ENCODE results near the gene LDLRAD4.

The LDLRAD4 gene

DNA sequence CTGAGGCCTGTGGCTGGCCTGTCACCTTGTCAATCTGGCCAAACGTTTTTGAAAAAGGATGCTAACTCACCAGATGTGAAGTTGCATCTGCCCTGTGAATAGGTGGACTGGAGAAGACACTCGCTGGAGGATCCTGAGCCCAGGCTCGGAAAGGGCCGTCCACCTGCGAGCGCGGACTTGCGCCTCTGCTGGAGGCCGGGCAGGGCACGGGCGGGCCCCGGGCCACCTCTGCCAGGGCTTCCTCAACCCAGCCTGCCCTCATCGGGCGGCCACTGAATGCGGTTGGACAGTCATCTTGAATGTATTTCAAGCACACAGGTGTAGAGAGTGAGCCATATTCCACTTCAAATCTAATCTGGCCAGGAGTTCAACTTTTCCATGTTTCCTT is 423.9 kb downstream of the LDLRAD4 start:
- Histone ChIP-seq H3K27ac (ENCODE audit: low read depth, low read length) (no peak overlapping the region), H3K36me3 (ENCODE audit: low read length) (no peaks in the 10 kb centered on the region), H3F3A (ENCODE audit: insufficient read depth) (no peaks in the 10 kb centered on the region), H3K27me3 (ENCODE audit: low read length) (no peaks in the 10 kb centered on the region), H3K4me2 (ENCODE audit: low read depth, low read length, poor library complexity, severe bottlenecking) (no peak overlapping the region), H3K9ac (ENCODE audit: low read length) (no peak overlapping the region), H3K9me3 (ENCODE audit: insufficient read depth, low read length) (no peaks in the 10 kb centered on the region), H3K4me3 (ENCODE audit: insufficient read depth, low read length, poor library complexity, severe bottlenecking) (no peak overlapping the region), H3K9me2 (replicated peaks; ENCODE audit: insufficient read depth, low read length) (no peaks in the 10 kb centered on the region), H3K79me2 (ENCODE audit: insufficient read depth, low read length) (no peaks in the 10 kb centered on the region), H2AFZ (ENCODE audit: low read depth, low read length, severe bottlenecking) (no peak overlapping the region), H4K20me1 (ENCODE audit: low read depth, low read length) (no peaks in the 10 kb centered on the region)
- no peak for TF ChIP-seq EZH2phosphoT487 (conservative IDR thresholded peaks at IDR 0.05; ENCODE audit: low read length)
- no peak for TF ChIP-seq CTCF (IDR thresholded peaks at IDR 0.05; ENCODE audit: insufficient read depth, low read length, poor library complexity, severe bottlenecking)

- H3K27ac ChIP-seq (ENCODE audit: low read depth, low read length) = no peak overlapping the region
- H3K79me2 ChIP-seq (ENCODE audit: insufficient read depth, low read length) = no peaks in the 10 kb centered on the region
- H3K9ac ChIP-seq (ENCODE audit: low read length) = no peak overlapping the region
- H3K27me3 ChIP-seq (ENCODE audit: low read length) = no peaks in the 10 kb centered on the region
- H2AFZ ChIP-seq (ENCODE audit: low read depth, low read length, severe bottlenecking) = no peak overlapping the region
- H3F3A ChIP-seq (ENCODE audit: insufficient read depth) = no peaks in the 10 kb centered on the region
- TF ChIP-seq CTCF (IDR thresholded peaks at IDR 0.05; ENCODE audit: insufficient read depth, low read length, poor library complexity, severe bottlenecking) (no peak), EZH2phosphoT487 (conservative IDR thresholded peaks at IDR 0.05; ENCODE audit: low read length) (no peak)
- H3K4me3 ChIP-seq (ENCODE audit: insufficient read depth, low read length, poor library complexity, severe bottlenecking) = no peak overlapping the region
- no peak overlapping the region for H3K4me2 ChIP-seq (ENCODE audit: low read depth, low read length, poor library complexity, severe bottlenecking)
- H3K9me3 ChIP-seq (ENCODE audit: insufficient read depth, low read length) = no peaks in the 10 kb centered on the region
- no peaks in the 10 kb centered on the region for H4K20me1 ChIP-seq (ENCODE audit: low read depth, low read length)
- H3K9me2 ChIP-seq (replicated peaks; ENCODE audit: insufficient read depth, low read length) = no peaks in the 10 kb centered on the region
- H3K36me3 ChIP-seq (ENCODE audit: low read length) = no peaks in the 10 kb centered on the region
These were observed 424.7 kb downstream of the LDLRAD4 start for GRCh38 chr18:13643261-13643751.

- H3K4me2 ChIP-seq (ENCODE audit: low read depth, low read length, poor library complexity, severe bottlenecking) = no peak overlapping the region
- no peak overlapping the region for H2AFZ ChIP-seq (ENCODE audit: low read depth, low read length, severe bottlenecking)
- no peaks in the 10 kb centered on the region for H4K20me1 ChIP-seq (ENCODE audit: low read depth, low read length)
- no peaks in the 10 kb centered on the region for H3K79me2 ChIP-seq (ENCODE audit: insufficient read depth, low read length)
- H3K4me3 ChIP-seq (ENCODE audit: insufficient read depth, low read length, poor library complexity, severe bottlenecking) = no peak overlapping the region
- H3K27ac ChIP-seq (ENCODE audit: low read depth, low read length) = no peak overlapping the region
- no peaks in the 10 kb centered on the region for H3F3A ChIP-seq (ENCODE audit: insufficient read depth)
- no peaks in the 10 kb centered on the region for H3K27me3 ChIP-seq (ENCODE audit: low read length)
- TF ChIP-seq EZH2phosphoT487 (conservative IDR thresholded peaks at IDR 0.05; ENCODE audit: low read length) (no peak), CTCF (IDR thresholded peaks at IDR 0.05; ENCODE audit: insufficient read depth, low read length, poor library complexity, severe bottlenecking) (no peak)
- no peaks in the 10 kb centered on the region for H3K9me2 ChIP-seq (replicated peaks; ENCODE audit: insufficient read depth, low read length)
- H3K9me3 ChIP-seq (ENCODE audit: insufficient read depth, low read length) = no peaks in the 10 kb centered on the region
- no peak overlapping the region for H3K9ac ChIP-seq (ENCODE audit: low read length)
- no peaks in the 10 kb centered on the region for H3K36me3 ChIP-seq (ENCODE audit: low read length)
These were observed 426.5 kb downstream of the LDLRAD4 start for GRCh38 chr18:13645093-13645492.

Data from SU-DHL-6 (cell line).